K562 (cell line): ENCODE data around the gene COPB2. TPM values are rescaled to one million over a fixed set of nuclear protein-coding genes. Genes with fewer than 3 reads are reported as not detected.

Experiments used
- ATAC-seq: fragments of 200-7000 bp; cut with Tn5 transposase; 3 replicates; pipeline ENCODE4 v1.9.1; 2020; ENCODE audit warnings: moderate library complexity
- BruUV-seq: library from RNA; stranded (reverse); fragments of 400-500 nt; replicated peaks from 2 replicates; lab custom pipeline; 2021; lab: Mats Ljungman, UMichigan
- CTCF ChIA-PET: fragments of 300-600 bp; formaldehyde crosslinking; extraction: SDS; loops from one replicate; lab custom pipeline; 2021; ENCODE audit warnings: low intra/inter-chr PET ratio; lab: Yijun Ruan, JAX
- POLR2A ChIA-PET: fragments of 300-600, 350-650 bp; sonication (Branson Sonifier 250); formaldehyde crosslinking; extraction: SDS; loops from one replicate; lab custom pipeline; 2021; ENCODE audit warnings: antibody characterized with exemption, inconsistent platforms; lab: Yijun Ruan, JAX
- DNase-seq, 4 experiments: peaks; one replicate each; pipeline versions ENCODE4 v3.0.0 to v3.0.0-alpha.2; 2011 to 2018; ENCODE audit warnings: low spot score in 3 of 4, mixed read lengths in 3 of 4; ENCODE audit errors: extremely low read depth in 1 of 4
- FAIRE-seq: peaks from 2 replicates; lab custom pipeline; 2011; peaks lifted over from hg19 to GRCh38; lab: Jason Lieb, UNC
- H2AFZ ChIP-seq: 2 replicates; pipeline ENCODE4 v1.6.0; 2011; ENCODE audit warnings: low read depth, low read length, control low read depth, inconsistent platforms
- H3K27ac ChIP-seq: fragments of 200-600 bp; 3 replicates; pipeline ENCODE4 v1.8.0; 2011; ENCODE audit warnings: low read depth, mild to moderate bottlenecking, control low read depth, inconsistent platforms, low read length, moderate library complexity, mixed read lengths; ENCODE audit errors: extremely low read depth
- H3K27me3 ChIP-seq, 2 experiments: fragments of 300-600 bp in 1 of 2; 2 replicates in 1 of 2; 3 replicates in 1 of 2; pipeline versions ENCODE4 v1.6.0 to v1.8.0; 2011; ENCODE audit warnings: inconsistent platforms in 2 of 2, low read length in 2 of 2, mild to moderate bottlenecking in 1 of 2, mixed read lengths in 1 of 2, moderate library complexity in 1 of 2; ENCODE audit not compliant: control insufficient read depth in 2 of 2, insufficient read depth in 2 of 2
- H3K36me3 ChIP-seq: fragments of 300-600 bp; 3 replicates; pipeline ENCODE4 v1.8.0; 2011; ENCODE audit warnings: mild to moderate bottlenecking, low read length, inconsistent platforms; ENCODE audit not compliant: control insufficient read depth, insufficient read depth
- H3K4me1 ChIP-seq, 2 experiments: fragments of 200-600 bp in 1 of 2; replicated peaks in 1 of 2; 2 replicates in 1 of 2; 3 replicates in 1 of 2; pipeline versions ENCODE4 v1.5.1 to v1.8.0; 2011; ENCODE audit warnings: inconsistent platforms in 2 of 2, low read length in 2 of 2, mild to moderate bottlenecking in 1 of 2, mixed read lengths in 1 of 2, moderate library complexity in 1 of 2; ENCODE audit not compliant: control insufficient read depth in 2 of 2, insufficient read depth in 2 of 2
- H3K4me2 ChIP-seq: 2 replicates; pipeline ENCODE4 v1.6.1; 2011; ENCODE audit warnings: low read length, control low read depth, inconsistent platforms, mixed read lengths; ENCODE audit not compliant: insufficient read depth
- H3K4me3 ChIP-seq: fragments of 200-600 bp; sonication (generic), shearing (Covaris generic); 2 replicates; pipeline ENCODE4 v1.5.1; 2016; ENCODE audit warnings: control low read depth, inconsistent platforms
- H3K79me2 ChIP-seq: fragments of 200-600 bp; 3 replicates; pipeline ENCODE4 v1.8.0; 2011; ENCODE audit warnings: low read length, inconsistent platforms; ENCODE audit not compliant: control insufficient read depth, insufficient read depth
- H3K9ac ChIP-seq, 2 experiments: 2 replicates each; pipeline versions ENCODE4 v1.6.0 to v1.6.1; 2011; ENCODE audit warnings: low read depth in 2 of 2, low read length in 2 of 2, control low read depth in 1 of 2, inconsistent platforms in 1 of 2, mild to moderate bottlenecking in 1 of 2, mixed read lengths in 1 of 2; ENCODE audit not compliant: insufficient read depth in 1 of 2
- H3K9me1 ChIP-seq: one replicate; pipeline ENCODE4 v1.6.0; 2011; ENCODE audit warnings: inconsistent platforms, mild to moderate bottlenecking, low read length, moderate library complexity; ENCODE audit not compliant: control insufficient read depth, insufficient read depth
- H3K9me3 ChIP-seq: replicated peaks from 2 replicates; pipeline ENCODE4 v1.5.1; 2011; ENCODE audit warnings: low read depth, low read length, inconsistent platforms; ENCODE audit not compliant: control insufficient read depth, insufficient read depth
- H4K20me1 ChIP-seq: replicated peaks from 2 replicates; pipeline ENCODE4 v1.6.1; 2011; ENCODE audit warnings: low read length, inconsistent platforms, mixed read lengths; ENCODE audit not compliant: control insufficient read depth, insufficient read depth
- FOSL1 ChIP-seq: fragments of 200-800 bp; sonication (Bioruptor generic); conservative IDR thresholded peaks from 2 replicates; pipeline ENCODE4 v1.6.1; 2016; ENCODE audit warnings: missing genetic modification characterization, missing compliant biosample characterization
- KAT2B ChIP-seq: IDR thresholded peaks from one replicate; pipeline ENCODE4 v1.6.1; 2012; ENCODE audit warnings: low read depth, mild to moderate bottlenecking, control low read depth, inconsistent platforms, low read length, moderate library complexity
- POLR2G ChIP-seq: fragments of 200-400 bp; formaldehyde crosslinking; IDR thresholded peaks from 2 replicates; pipeline ENCODE4 v1.6.1; 2017; ENCODE audit warnings: low read depth, mild to moderate bottlenecking, antibody characterized with exemption, low read length, moderate library complexity
- RBBP5 ChIP-seq: fragments of 200-600 bp; sonication (generic); IDR thresholded peaks from 2 replicates; pipeline ENCODE4 v1.6.1; 2012; ENCODE audit warnings: borderline replicate concordance, mild to moderate bottlenecking, low read length, control low read depth, inconsistent platforms; ENCODE audit not compliant: insufficient read depth, poor library complexity, severe bottlenecking
- RBM25 ChIP-seq: fragments of 200-400 bp; formaldehyde crosslinking; IDR thresholded peaks from 2 replicates; pipeline ENCODE4 v1.6.1; 2018; ENCODE audit warnings: low read length, low read depth, moderate library complexity; ENCODE audit not compliant: severe bottlenecking
- RBM34 ChIP-seq: fragments of 200-400 bp; formaldehyde crosslinking; IDR thresholded peaks from 2 replicates; pipeline ENCODE4 v1.6.1; 2018; ENCODE audit warnings: low read length, borderline replicate concordance; ENCODE audit not compliant: insufficient read depth
- RUNX1 ChIP-seq: sonication (generic); IDR thresholded peaks from 2 replicates; pipeline ENCODE4 v1.6.1; 2016; ENCODE audit warnings: antibody characterized with exemption, low read depth
- ZFP1 ChIP-seq: fragments of 450-650 bp; formaldehyde crosslinking; IDR thresholded peaks from 2 replicates; pipeline ENCODE4 v1.4.0; 2020; ENCODE audit warnings: mild to moderate bottlenecking, mixed read lengths
- ZFP36 ChIP-seq: fragments of 150-350 bp; IDR thresholded peaks from 2 replicates; pipeline ENCODE4 v1.6.1; 2018; ENCODE audit warnings: low read length, low read depth; ENCODE audit not compliant: partially characterized antibody
- WGBS: fragments of 100-300 bp; shearing (Covaris generic); methylation state at CpG from one replicate; pipeline ENCODE4 v1.1.6; 2016; ENCODE audit warnings: low coverage, mixed read lengths; ENCODE audit not compliant: insufficient coverage; ENCODE audit errors: missing lambda C conversion rate; 5-methylcytosine and 5-hydroxymethylcytosine counted together
- in situ Hi-C: fragments of 300-500 bp; cut with MboI; formaldehyde crosslinking; loops from 4 replicates; pipeline ENCODE4 v1.15.0; 2018; ENCODE audit warnings: inconsistent platforms, mixed read lengths
- intact Hi-C: fragments of 100-400 bp; cut with micrococcal nuclease; formaldehyde crosslinking; loops from 2 replicates; pipeline ENCODE4 v1.14.2; 2022
- polyA plus RNA-seq, 8 experiments: library from polyadenylated mRNA; depleted of rRNA in 4 of 8; stranded (reverse) in 5 of 8; unstranded in 3 of 8; fragments of >200 nt; fragmentation: Nextera tagmentation in 2 of 8; fragmentation: Illumina TruSeq in 1 of 8; extraction: Ambion mirVana in 2 of 8; extraction: Trizol in 1 of 8; gene quantifications; 2 replicates each; pipeline versions ENCODE4 v1.2.1 to v1.2.3, GENCODE V29; 2011 to 2014; ENCODE audit warnings: inconsistent platforms in 1 of 8, missing spikeins in 1 of 8
- total RNA-seq, 7 experiments: library from RNA; depleted of rRNA in 6 of 7; stranded (reverse); fragments of >200 nt in 6 of 7; fragmentation: Illumina TruSeq in 2 of 7; extraction: Trizol in 2 of 7; gene quantifications; 2 replicates each; pipeline versions ENCODE4 v1.2.1 to v1.2.3, GENCODE V29; 2011 to 2021; ENCODE audit warnings: low replicate concordance in 1 of 7
- TF ChIP-seq, protein P1 (sequence below), 2 experiments: fragments of 450-650 bp; IDR thresholded peaks; 2 replicates each; pipeline ENCODE4 v1.6.1; 2018; ENCODE audit warnings: mild to moderate bottlenecking in 2 of 2, low read depth in 1 of 2; ENCODE audit not compliant: partially characterized antibody in 2 of 2
- TF ChIP-seq, protein P2 (sequence below), 2 experiments: fragments of 450-650 bp; IDR thresholded peaks; 2 replicates each; pipeline ENCODE4 v1.6.1; 2016

Gene COPB2
- total and polyA plus RNA-seq, 9 of the 15 experiments (the other 6 are each of a cell fraction or from before 2014, with no cell fraction given): 64.3 to 189 (median 130) TPM

DNA sequence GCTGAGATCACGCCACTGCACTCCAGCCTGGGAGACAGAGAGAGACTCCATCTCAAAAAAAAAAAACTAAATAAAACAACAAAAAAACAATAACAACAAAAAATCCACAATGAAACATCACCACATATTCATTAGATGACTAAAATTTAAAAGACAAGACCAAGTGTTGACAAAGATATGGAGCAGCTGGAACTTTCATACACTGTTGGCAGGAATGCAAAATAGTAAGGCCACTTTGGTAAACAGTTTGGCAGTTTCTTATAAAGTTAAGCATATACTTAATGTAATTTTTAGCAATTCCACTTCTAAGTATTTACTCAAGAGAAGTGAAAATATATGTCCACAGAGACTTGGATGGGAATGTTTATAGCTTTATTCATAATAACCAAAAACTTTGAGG, 43.6 kb upstream of the COPB2 start:
- ChIA-PET CTCF (no interaction called here), POLR2A (interaction anchor here (0.6 kb wide), 1 partner anchor 924 kb away, joined by 3 read pairs; no protein-coding TSS in a partner anchor)
- H3K9me3 ChIP-seq: no peaks in the 10 kb centered on the region
- no TSS peak for BruUV-seq
- intact Hi-C loops (no loop called here), in situ Hi-C loops (no loop called here)
- H3K9me1 ChIP-seq: no peaks in the 10 kb centered on the region
- H3K27ac ChIP-seq: no peak overlapping the region
- TF ChIP-seq RBBP5 (no peak), ZFP36 (peak; percentile 50), RBM25 (peak; percentile 70)
- ATAC-seq (no peak), DNase-seq (no peak), FAIRE-seq (no peak)
- no peak overlapping the region for H3K4me3 ChIP-seq
- peaks cover 0 to 7% of the 10 kb centered on the region in 2 experiments; a peak in 1 of 5 replicates for H3K27me3 ChIP-seq
- no peaks in the 10 kb centered on the region for H3K36me3 ChIP-seq
- no peak overlapping the region for H3K9ac ChIP-seq
- no peaks in the 10 kb centered on the region for H4K20me1 ChIP-seq
- H3K4me2 ChIP-seq: no peak overlapping the region
- no peaks in the 10 kb centered on the region for H3K4me1 ChIP-seq
- WGBS: 11% methylated on average over 1 of the region's 1 CpG
- H2AFZ ChIP-seq: no peak overlapping the region
- no peaks in the 10 kb centered on the region for H3K79me2 ChIP-seq

DNA sequence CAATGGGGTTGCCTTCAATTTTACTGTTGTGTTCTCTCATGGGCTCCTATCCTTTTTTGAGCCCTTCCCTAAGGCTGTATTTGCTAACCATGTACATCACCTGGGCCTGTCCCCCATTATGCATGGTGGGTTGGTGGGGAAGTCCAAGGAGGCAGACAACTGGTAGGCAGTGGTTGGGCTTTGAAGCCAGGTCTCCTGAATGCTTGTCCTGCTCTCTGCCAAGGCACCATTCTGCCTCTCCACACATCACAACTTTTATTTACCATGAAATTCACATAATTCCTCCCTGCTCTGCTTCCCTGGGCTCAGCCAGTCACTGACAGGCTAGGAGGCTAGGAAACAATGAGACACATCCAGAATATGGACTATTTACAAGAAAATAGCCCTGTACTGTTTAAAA, 41.0 kb upstream of the COPB2 start:
- BruUV-seq: no TSS peak
- Histone ChIP-seq H3K9me1 (no peaks in the 10 kb centered on the region), H3K9me3 (no peaks in the 10 kb centered on the region), H3K27me3 (peaks cover 0 to 7% of the 10 kb centered on the region in 2 experiments; a peak in 1 of 5 replicates), H3K27ac (no peak overlapping the region), H4K20me1 (no peaks in the 10 kb centered on the region), H3K4me1 (no peaks in the 10 kb centered on the region), H3K36me3 (no peaks in the 10 kb centered on the region), H3K79me2 (no peaks in the 10 kb centered on the region), H3K4me2 (no peak overlapping the region), H2AFZ (no peak overlapping the region), H3K4me3 (no peak overlapping the region), H3K9ac (no peak overlapping the region)
- intact Hi-C loops (no loop called here), in situ Hi-C loops (no loop called here)
- DNase-seq (no peak), FAIRE-seq (no peak), ATAC-seq (no peak)
- ChIA-PET CTCF (no interaction called here), POLR2A (no interaction called here)
- no peak for TF ChIP-seq POLR2G
- TF ChIP-seq, protein P1, sequence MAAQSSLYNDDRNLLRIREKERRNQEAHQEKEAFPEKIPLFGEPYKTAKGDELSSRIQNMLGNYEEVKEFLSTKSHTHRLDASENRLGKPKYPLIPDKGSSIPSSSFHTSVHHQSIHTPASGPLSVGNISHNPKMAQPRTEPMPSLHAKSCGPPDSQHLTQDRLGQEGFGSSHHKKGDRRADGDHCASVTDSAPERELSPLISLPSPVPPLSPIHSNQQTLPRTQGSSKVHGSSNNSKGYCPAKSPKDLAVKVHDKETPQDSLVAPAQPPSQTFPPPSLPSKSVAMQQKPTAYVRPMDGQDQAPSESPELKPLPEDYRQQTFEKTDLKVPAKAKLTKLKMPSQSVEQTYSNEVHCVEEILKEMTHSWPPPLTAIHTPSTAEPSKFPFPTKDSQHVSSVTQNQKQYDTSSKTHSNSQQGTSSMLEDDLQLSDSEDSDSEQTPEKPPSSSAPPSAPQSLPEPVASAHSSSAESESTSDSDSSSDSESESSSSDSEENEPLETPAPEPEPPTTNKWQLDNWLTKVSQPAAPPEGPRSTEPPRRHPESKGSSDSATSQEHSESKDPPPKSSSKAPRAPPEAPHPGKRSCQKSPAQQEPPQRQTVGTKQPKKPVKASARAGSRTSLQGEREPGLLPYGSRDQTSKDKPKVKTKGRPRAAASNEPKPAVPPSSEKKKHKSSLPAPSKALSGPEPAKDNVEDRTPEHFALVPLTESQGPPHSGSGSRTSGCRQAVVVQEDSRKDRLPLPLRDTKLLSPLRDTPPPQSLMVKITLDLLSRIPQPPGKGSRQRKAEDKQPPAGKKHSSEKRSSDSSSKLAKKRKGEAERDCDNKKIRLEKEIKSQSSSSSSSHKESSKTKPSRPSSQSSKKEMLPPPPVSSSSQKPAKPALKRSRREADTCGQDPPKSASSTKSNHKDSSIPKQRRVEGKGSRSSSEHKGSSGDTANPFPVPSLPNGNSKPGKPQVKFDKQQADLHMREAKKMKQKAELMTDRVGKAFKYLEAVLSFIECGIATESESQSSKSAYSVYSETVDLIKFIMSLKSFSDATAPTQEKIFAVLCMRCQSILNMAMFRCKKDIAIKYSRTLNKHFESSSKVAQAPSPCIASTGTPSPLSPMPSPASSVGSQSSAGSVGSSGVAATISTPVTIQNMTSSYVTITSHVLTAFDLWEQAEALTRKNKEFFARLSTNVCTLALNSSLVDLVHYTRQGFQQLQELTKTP (IDR thresholded peaks at IDR 0.05; ENCODE audit: low read depth in 1 of 2, partially characterized antibody in 2 of 2): no peak
- no peak for TF ChIP-seq RBM34
- no peak for TF ChIP-seq FOSL1 (tag)
- no peak for TF ChIP-seq RUNX1
- TF ChIP-seq, protein P2, sequence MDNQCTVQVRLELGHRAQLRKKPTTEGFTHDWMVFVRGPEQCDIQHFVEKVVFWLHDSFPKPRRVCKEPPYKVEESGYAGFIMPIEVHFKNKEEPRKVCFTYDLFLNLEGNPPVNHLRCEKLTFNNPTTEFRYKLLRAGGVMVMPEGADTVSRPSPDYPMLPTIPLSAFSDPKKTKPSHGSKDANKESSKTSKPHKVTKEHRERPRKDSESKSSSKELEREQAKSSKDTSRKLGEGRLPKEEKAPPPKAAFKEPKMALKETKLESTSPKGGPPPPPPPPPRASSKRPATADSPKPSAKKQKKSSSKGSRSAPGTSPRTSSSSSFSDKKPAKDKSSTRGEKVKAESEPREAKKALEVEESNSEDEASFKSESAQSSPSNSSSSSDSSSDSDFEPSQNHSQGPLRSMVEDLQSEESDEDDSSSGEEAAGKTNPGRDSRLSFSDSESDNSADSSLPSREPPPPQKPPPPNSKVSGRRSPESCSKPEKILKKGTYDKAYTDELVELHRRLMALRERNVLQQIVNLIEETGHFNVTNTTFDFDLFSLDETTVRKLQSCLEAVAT (IDR thresholded peaks at IDR 0.05): no peak
- no peak for TF ChIP-seq ZFP1 (CRISPR knock-in tag)
- no peak for TF ChIP-seq KAT2B
